Superior temporal gyrus (tissue), 1 donor: ENCODE results near the gene RBM45.
"Not testable (repeated sequence)": the region's sequence is repeated elsewhere in the genome, so short reads cannot be mapped to it uniquely, and the experiment has no call there.

Experiments
- DNase-seq: peaks from one replicate; pipeline ENCODE4 v3.0.0-alpha.2; 2016; ENCODE audit errors: extremely low spot score

Gene RBM45

DNA sequence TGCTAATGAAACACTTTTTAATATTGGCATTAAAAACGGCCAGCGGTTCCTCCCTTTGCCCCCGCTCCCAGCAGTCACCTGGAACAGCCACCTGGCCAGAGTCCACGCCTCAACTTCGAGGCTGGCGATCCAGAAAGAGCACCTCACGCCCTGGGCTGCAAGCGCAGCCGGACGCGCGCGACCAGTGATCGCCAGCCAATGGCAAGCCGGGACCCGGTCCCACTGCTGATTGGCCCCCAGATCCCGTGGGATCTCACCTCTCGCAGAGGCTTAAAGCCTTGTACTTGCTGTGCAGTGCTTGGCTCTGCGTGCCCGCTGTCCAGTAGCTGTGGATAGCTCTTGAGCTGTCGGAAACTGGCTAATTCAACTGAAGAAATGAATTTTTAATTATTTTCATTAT, 4.1 kb upstream of the RBM45 start:
- DNase-seq: no peak

DNA sequence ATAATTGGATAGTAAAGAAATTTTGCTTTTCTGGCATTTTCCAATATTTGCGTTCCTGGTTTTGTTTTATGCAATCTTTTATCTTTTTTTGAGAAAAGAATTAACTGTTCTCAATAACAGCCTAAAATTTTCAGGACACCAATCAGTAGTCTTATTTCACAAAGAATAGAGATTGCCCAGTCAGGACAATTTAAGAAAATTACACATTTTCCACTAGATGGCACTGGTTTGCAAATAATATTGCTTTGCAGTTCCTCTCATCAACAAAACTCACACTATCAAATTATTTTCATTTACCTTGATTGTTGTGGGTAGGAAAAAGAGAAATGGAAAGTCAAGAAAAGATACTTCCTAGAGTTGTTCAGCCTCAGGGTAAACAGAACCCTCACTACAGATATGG, 2.4 kb upstream of the RBM45 start:
- DNase-seq: peak; percentile 87

DNA sequence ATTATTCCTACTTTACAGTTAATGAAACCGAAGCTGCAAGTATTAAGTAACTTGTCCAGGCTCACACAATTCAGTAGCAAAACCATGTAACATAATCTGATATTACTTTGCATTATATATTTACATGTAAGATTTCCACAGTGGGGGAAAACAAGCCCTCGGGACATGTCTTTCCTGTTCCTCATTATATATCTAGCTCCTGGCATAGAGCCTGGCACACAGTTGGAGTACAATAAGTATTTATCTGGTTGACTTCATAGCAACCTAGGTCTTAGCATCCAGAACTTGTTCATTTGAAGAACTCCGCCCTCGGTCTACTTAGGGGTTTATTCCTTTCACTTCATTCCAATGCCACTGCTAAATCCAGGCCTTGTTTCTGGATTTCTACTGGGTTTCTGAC, 1.6 kb upstream of the RBM45 start:
- DNase-seq: no peak

DNA sequence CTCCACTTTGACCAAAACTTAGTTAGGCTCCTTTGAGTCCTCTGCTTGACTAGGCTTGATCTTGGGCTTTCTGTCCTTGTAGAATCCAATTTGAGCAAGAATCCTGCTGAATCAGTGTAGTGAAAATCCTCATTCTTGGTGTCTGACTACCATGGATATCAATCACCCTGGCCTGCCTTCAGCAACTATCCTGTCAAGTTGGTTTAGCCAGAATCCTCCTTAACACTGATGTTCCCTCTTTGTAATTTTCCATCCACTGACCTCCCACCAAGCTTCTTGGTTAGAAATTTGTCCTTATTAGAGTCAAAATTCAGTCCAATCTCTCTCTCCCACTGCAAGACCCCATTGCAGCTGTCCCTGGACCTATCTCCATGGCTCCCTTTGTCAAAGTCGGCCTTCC, 494 bp upstream of the RBM45 start:
- DNase-seq: no peak

- DNase-seq: no peak
These were observed 2.2 kb downstream of the RBM45 start for GRCh38 chr2:178114462-178114861.

DNA sequence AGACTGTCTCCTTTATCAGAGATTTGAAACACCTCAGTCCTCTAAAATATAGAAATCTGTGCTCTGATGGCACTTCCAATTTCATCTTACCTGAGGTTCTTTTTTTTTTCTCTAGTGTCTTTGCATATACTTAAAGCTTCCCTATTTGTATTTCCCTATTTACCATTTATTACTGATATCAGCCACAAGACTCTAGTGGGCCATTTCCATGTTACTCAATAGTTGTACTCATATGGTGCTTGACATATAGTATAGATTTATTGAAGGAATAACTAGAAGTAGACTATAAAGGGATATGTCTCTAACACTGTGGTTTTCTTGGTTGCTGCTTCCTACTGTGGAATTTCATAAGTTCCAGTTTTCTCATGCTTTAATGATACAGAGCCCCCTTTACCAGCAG, 3.0 kb downstream of the RBM45 start:
- no peak for DNase-seq

DNA sequence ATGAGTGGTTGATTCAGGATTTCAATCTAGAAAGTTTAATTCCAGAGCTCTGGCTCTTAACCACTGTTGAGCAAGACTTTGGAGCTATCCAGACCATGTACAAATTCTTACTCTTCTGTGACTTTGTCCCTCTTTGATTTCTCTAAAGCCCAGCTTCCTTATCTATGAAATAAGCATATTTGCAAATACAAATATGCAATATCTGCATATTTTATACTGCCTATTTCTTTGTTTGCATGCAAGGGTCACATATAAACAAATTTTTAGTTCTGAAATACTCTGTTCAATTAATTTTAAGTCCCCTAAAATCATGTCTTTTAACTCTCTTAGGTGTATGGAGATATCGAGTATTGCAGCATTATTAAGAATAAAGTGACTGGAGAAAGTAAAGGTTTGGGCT, 5.5 kb downstream of the RBM45 start:
- DNase-seq: no peak

GRCh38 chr2:178119179-178119922, 7.1 kb downstream of the RBM45 start:
- no peak for DNase-seq

DNA sequence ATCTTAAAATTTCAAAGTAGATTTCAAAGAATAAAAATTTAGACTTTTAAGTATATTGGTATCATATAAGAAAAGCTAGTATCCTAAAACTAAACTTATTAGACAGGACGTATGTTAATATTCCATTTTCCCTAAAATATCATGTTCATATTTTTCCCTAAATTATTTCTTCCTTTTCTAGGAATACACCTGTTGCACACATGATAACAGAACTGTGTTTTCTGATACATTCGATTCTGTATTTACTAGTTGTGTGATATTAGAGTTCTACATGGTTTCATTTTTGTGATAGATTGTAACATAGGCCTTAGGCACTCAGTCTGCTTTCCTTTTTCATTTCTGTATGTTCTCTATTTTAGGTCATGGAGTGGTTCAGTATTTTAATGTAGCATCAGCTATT, 10.9 kb downstream of the RBM45 start:
- no peak for DNase-seq

- no peak for DNase-seq
These were observed 12.9 kb downstream of the RBM45 start for GRCh38 chr2:178125125-178125524.

GRCh38 chr2:178125862-178126261, 13.6 kb downstream of the RBM45 start:
- DNase-seq: no peak

- DNase-seq: no peak
These were observed 16.8 kb downstream of the RBM45 start for GRCh38 chr2:178128836-178129630.

DNA sequence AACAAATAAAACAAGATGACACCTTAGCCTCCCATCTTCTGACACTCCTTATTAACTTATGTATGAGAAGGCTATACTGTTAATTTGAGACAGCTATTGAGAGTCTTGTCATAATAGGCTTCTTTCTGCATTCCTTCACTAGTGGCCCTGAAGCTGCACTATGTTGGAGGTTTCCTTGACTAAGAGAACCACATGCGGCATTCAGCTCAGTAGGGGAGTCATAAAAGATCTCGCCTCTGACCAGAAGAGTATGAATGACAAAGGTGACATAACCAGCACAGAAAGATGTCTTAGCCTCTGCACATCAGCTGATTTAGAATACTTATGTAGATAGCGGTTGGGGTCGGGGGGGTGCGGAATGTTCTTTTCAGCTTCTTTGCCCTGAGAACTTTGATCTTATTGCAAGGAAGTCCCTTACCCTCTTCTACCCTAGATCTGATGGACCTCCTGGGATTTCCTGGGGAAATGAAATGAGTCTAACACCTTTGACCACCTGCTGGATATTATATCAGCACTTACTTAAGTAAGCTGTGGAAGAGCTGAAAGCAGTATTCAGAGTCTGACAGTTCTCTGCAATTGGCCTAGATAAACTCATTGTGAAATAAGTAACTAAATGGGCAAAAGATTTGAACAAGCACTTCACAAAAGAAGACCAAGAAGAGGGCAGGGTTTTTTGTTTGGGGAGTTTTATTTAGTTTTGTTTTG, 24.2 kb downstream of the RBM45 start:
- no peak for DNase-seq

DNA sequence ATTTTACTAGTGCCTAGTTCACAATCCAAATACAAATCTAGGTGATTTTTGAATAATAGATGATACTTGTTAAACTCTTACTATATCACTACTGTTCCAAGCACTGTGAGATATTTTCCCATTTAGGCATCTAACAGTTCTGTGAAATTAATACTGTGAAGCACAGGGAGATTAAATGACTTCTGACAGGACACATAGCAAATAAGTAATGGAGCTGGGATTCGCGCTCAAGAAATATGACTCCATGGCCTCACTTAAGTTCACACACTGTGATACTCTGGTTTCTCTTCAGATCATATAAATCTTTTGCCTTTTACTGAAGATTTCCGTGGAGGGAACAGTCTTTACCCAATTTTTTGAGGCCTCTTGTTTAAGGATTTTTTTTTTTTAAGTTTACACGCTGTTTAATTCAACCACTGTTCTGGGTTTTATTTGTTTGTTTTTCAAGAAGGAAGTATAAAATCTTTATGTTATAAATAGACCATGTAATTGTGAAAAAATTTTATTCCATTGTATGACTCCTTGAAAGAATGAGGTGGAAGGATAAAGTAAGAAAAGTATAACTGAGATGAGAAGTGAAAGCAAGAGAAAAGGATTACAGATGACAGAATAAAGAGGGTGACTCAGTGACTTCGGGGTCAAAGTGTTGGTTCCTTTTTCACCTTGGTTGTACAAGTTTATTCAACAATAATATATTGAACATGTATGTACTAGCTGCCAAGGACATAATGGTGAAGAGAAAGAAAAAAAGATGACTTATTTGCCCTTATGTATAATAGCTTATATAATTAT, 30.2 kb downstream of the RBM45 start:
- DNase-seq: no peak

GRCh38 chr2:178143481-178143880, 31.2 kb downstream of the RBM45 start:
- DNase-seq: no peak

GRCh38 chr2:178152033-178152432, 39.8 kb downstream of the RBM45 start:
- DNase-seq: no peak

DNA sequence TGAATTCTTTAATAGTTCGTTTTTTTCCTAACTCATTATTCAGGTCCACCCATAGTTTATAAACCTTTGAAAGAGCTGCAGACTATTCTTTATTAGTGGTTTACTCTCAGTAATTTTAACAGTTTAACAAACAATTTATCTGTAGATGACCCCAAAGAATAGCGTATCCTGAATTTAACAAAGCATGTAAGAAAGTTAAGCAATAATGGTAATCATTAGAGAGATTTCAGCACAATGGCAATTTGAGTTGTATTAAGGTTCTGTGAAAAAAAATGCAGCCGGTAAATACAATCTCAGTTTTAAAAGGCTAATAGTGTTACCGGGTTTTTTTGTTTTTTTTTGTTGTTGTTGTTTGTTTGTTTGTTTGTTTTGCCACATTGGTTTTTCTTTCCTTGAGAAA, 40.3 kb downstream of the RBM45 start:
- no peak for DNase-seq

GRCh38 chr2:178152977-178153376, 40.7 kb downstream of the RBM45 start:
- no peak for DNase-seq

- not testable (repeated sequence) for DNase-seq
These were observed 41.6 kb downstream of the RBM45 start for GRCh38 chr2:178153878-178154277.

DNA sequence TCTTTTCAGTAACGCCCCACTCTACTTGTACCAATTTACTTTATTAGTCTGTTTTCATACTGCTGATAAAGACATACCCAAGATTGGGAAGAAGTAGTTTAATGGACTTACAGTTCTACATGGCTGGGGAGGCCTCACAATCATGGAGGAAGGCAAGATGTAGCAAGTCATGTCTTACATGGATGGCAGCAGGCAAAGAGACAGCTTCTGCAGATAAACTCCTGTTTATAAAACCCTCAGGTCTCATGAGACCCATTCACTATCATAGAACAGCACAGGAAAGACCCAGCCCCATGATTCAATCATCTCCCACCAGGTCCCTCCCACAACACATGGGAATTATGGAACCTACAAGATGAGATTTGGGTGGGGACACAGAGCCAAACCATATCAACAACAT, 43.3 kb downstream of the RBM45 start:
- no peak for DNase-seq

DNA sequence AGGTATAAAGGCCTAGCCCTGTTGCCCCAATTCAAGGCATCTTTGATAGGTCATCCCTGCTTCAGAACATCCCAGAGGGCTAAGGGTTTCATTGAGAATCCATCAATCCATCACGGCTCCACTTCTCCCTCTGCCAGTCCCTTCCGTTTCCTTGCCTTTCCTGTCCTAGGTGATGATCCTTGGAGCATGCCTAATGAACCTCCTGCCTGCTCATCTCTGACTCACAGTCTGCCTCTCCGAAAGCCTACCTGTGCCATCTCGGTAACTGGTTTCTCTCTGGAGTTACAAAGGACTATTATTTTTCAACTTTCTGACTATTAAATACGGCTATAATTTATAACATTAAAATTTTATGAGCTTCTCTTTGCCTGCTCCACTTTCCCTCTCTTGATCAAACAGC, 45.3 kb downstream of the RBM45 start:
- no peak for DNase-seq

DNA sequence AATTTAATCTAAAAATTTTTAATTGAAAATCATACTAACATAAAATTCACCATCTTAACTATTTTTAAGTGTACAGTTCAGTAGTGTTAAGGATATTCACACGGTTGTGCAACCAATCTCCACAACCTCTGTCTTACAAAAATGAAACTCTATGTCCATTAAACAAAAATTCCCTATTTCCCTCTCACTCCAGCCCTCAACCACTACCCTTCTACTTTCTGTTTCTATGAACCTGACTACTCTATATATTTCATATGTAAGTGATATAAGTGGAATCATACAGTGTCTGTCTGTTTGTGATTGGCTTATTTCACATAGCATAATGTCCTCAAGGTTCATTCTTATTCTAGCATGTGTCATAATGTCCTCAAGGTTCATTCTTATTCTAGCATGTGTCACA, 47.7 kb downstream of the RBM45 start:
- no peak for DNase-seq
